ENCODE data around the gene RHOBTB3.
A peak's percentile ranks its signal among the peaks of the same experiment; 100 is the strongest.

Gene RHOBTB3

DNA sequence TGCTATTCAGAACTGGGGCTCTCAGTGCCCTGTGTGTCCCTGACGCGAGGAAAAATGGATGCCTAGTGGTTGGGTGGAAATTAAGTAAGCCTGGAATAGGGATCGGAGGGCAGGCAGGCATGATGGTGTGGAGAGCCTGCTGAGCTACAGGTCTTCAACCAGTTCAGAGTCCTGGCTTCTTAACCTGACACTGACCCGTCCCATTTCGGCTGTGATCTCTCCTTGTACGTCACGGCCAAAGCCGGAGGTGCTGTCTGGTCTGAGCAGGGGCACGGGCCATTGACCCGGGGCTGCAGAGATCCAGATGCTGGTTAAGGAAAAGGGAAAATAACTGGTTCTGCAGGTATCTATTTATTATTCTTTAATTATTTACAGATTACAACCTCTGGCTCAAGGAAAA is 27.9 kb downstream of the RHOBTB3 start:
- Histone ChIP-seq H3K9me3 (ENCODE audit: control insufficient read depth in 1 of 2, low read length in 2 of 2) (no peaks in the 10 kb centered on the region), H3K27ac (ENCODE audit: low read length) (no peak overlapping the region), H3K4me1 (ENCODE audit: control insufficient read depth in 1 of 2, insufficient read depth in 2 of 2, low read length in 2 of 2) (peaks cover 4 to 18% of the 10 kb centered on the region in 2 donors), H3K4me3 (ENCODE audit: low read depth in 1 of 2, low read length in 2 of 2) (no peak overlapping the region), H3K36me3 (ENCODE audit: control insufficient read depth in 1 of 2, insufficient read depth in 2 of 2, low read length in 2 of 2) (peaks cover 9 to 13% of the 10 kb centered on the region in 2 donors), H3K27me3 (ENCODE audit: low read depth, low read length) (no peaks in the 10 kb centered on the region)

DNA sequence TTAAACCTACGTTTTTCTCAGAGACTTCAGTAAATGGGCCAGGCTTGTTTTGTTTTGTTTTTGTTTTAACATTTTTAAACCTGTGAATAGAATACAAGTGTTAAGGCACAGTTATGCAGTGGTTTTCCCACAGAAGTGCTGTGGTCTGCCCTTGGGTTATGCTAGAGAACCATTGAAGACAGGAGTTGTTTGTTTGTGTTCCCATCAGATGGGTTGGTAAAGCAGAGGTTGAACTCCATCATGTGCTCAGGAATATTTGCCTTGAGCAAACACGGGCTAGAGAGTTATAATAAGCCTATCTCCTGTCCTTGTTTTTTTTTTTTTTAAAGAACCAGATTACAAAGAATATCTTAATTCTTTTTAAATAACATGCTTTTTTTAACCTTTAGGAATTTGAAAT is 28.5 kb downstream of the RHOBTB3 start:
- H3K36me3 ChIP-seq (ENCODE audit: control insufficient read depth in 1 of 2, insufficient read depth in 2 of 2, low read length in 2 of 2), result peaks cover 9 to 13% of the 10 kb centered on the region in 2 donors
- H3K27me3 ChIP-seq (ENCODE audit: low read depth, low read length), result no peaks in the 10 kb centered on the region
- H3K27ac ChIP-seq (ENCODE audit: low read length), result peak overlapping the region; percentile 24
- H3K4me3 ChIP-seq (ENCODE audit: low read depth in 1 of 2, low read length in 2 of 2), result no peak overlapping the region
- no peaks in the 10 kb centered on the region for H3K9me3 ChIP-seq (ENCODE audit: control insufficient read depth in 1 of 2, low read length in 2 of 2)
- peaks cover 4 to 18% of the 10 kb centered on the region in 2 donors for H3K4me1 ChIP-seq (ENCODE audit: control insufficient read depth in 1 of 2, insufficient read depth in 2 of 2, low read length in 2 of 2)

DNA sequence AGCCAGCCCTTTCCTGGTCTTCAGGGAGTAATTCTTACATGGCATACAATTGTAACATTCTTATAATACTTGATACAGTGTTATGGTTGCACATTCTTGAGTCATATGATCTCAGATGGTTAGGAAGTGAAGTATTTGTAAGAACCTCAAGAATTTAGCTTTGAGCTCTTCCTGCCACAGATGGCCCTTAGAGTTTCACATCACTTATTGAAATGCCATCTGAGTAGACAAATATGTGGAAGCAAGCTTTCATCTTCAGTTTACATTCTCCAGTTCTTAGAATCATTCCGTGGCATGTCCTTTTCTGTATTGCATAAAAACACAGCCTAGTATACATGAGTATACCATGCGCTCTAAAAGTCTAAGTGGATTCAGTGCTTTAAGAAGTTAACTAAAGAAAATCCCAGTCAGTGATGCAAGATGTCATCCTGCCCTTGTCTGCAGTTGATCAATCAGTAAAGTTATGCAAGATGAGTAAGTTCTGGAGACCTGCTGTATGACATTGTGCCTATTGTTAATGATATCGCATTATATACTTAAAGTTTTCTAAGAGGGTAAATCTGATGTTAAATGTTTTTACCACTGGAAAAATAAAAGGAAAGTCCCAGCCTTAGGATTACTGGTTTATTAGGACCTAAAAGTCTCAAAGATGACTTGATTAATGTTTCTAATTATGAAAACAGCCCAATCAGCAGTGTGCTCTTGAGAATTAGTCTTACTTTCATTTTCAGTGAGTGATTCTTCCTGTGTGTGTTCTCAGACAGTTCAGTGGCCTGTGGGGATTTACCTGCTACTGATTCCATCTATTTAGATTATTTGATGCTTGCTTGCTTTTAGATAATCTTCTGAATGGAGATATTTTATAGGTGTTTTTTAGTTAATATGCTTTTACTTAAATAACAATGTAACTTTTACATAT is 29.4 kb downstream of the RHOBTB3 start:
- H3K36me3 ChIP-seq (ENCODE audit: control insufficient read depth in 1 of 2, insufficient read depth in 2 of 2, low read length in 2 of 2), result peaks cover 10% of the 10 kb centered on the region in 2 donors
- H3K4me3 ChIP-seq (ENCODE audit: low read depth in 1 of 2, low read length in 2 of 2), result peak overlapping the region in 1 of 2 donors; percentile 11
- H3K27me3 ChIP-seq (ENCODE audit: low read depth, low read length), result no peaks in the 10 kb centered on the region
- H3K4me1 ChIP-seq (ENCODE audit: control insufficient read depth in 1 of 2, insufficient read depth in 2 of 2, low read length in 2 of 2), result peaks cover 4 to 18% of the 10 kb centered on the region in 2 donors
- H3K27ac ChIP-seq (ENCODE audit: low read length), result peak overlapping the region; percentile 24
- H3K9me3 ChIP-seq (ENCODE audit: control insufficient read depth in 1 of 2, low read length in 2 of 2), result no peaks in the 10 kb centered on the region

DNA sequence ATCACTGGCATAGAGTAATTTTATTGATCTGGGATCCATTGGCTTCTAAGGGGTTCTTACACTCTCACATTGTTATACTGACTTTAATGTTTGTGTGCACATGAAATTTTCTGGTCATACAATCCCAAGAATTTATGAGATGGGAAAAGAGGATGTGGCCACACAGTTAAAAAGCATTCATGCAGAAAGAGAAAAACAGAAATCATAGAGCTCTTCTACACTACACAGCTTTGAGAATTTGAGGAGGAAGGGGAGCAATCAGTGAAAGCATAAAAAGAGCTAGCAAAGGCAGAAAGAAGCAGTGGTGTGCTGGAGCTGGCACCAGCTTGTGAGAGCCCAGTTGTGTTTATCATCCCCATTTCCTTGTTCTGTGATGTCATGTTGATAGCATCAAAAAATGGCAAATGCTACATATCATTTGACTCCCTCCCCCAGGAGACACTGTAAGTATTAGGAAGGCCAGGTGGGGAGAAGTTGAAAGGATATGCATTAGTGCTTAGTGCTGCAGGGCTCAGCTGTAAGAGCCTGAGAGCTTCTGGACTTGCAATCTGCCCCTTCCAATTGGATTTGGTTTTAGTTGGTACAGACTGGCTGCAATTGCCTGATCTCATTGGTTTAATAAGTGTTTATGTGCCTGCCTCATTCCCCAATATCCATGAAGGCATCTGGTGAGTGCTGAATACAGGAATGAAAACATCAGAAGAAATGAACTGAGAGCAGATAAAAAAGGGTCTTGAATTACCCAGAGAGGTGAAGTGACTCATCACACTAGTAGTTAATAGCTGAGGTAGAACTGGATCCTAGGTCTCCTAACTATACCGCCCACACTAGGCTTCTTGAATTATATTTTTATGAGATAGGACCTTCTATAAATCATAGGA is 30.9 kb downstream of the RHOBTB3 start:
- no peaks in the 10 kb centered on the region for H3K27me3 ChIP-seq (ENCODE audit: low read depth, low read length)
- no peak overlapping the region for H3K27ac ChIP-seq (ENCODE audit: low read length)
- H3K4me3 ChIP-seq (ENCODE audit: low read depth in 1 of 2, low read length in 2 of 2), result no peak overlapping the region
- H3K9me3 ChIP-seq (ENCODE audit: control insufficient read depth in 1 of 2, low read length in 2 of 2), result no peaks in the 10 kb centered on the region
- H3K4me1 ChIP-seq (ENCODE audit: control insufficient read depth in 1 of 2, insufficient read depth in 2 of 2, low read length in 2 of 2), result peaks cover 4 to 18% of the 10 kb centered on the region in 2 donors
- H3K36me3 ChIP-seq (ENCODE audit: control insufficient read depth in 1 of 2, insufficient read depth in 2 of 2, low read length in 2 of 2), result peaks cover 4 to 8% of the 10 kb centered on the region in 2 donors

DNA sequence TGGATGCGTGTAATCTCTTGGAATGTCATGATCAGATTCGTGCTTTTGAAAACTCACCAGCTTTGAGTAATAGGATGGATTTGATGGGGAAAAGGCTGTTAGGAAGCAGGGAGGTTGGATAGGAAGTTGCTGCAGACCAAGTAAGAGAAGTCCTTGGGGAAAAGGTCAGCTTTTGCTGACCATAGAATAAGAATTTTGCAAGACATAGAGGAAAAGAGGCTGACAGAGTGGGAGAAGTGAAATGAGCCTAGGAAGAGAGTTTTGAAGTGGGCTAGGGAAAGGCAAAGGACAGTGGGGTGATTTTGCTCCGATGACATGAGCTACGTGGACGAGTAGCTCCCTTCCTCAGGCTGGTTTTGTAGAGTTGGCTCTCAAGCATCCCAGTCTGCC is 31.5 kb downstream of the RHOBTB3 start:
- Histone ChIP-seq H3K4me3 (ENCODE audit: low read depth in 1 of 2, low read length in 2 of 2) (no peak overlapping the region), H3K4me1 (ENCODE audit: control insufficient read depth in 1 of 2, insufficient read depth in 2 of 2, low read length in 2 of 2) (peaks cover 4 to 18% of the 10 kb centered on the region in 2 donors), H3K27me3 (ENCODE audit: low read depth, low read length) (no peaks in the 10 kb centered on the region), H3K27ac (ENCODE audit: low read length) (no peak overlapping the region), H3K9me3 (ENCODE audit: control insufficient read depth in 1 of 2, low read length in 2 of 2) (no peaks in the 10 kb centered on the region), H3K36me3 (ENCODE audit: control insufficient read depth in 1 of 2, insufficient read depth in 2 of 2, low read length in 2 of 2) (peaks cover 4 to 8% of the 10 kb centered on the region in 2 donors)

DNA sequence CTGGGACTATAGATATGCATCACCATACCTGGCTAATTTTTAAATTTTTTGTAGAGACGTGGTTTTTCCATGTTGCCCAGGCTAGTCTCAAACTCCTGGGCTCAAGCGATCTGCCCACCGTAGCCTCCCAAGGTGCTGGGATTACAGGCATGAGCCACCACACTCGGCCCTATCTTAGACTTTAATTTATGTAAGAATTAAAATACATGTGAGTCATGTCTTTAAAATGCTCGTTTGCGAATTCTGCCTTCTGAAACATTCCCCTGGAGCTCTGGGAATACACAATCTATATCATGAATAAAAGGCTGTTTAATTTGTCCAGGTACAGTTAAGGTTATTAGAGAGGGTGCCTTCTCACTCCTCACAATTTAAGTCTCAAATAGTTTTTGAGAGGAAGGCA is 32.8 kb downstream of the RHOBTB3 start:
- no peaks in the 10 kb centered on the region for H3K27me3 ChIP-seq (ENCODE audit: low read depth, low read length)
- H3K27ac ChIP-seq (ENCODE audit: low read length), result no peak overlapping the region
- H3K4me1 ChIP-seq (ENCODE audit: control insufficient read depth in 1 of 2, insufficient read depth in 2 of 2, low read length in 2 of 2), result peaks cover 4 to 14% of the 10 kb centered on the region in 2 donors
- no peaks in the 10 kb centered on the region for H3K9me3 ChIP-seq (ENCODE audit: control insufficient read depth in 1 of 2, low read length in 2 of 2)
- H3K36me3 ChIP-seq (ENCODE audit: control insufficient read depth in 1 of 2, insufficient read depth in 2 of 2, low read length in 2 of 2), result peaks cover 5 to 9% of the 10 kb centered on the region in 2 donors
- no peak overlapping the region for H3K4me3 ChIP-seq (ENCODE audit: low read depth in 1 of 2, low read length in 2 of 2)

DNA sequence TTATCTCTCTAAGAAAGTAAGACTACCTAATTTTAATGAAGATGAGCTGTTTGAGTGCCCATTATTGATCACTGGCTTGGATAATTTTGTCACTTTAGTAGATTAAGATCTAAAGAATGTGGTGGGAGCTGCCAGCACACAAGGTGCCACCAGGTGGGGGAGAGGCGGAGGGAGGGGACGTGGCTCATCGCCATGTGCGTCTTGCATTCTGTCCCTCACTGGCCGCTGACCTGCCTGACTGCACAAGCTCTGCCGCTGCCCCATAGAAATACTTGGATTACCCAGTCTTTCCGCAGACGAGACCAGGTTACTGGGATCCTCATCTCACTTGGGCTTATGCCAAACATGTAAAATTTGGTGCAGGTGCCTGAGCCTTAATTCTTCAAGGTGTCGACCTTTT is 37.6 kb downstream of the RHOBTB3 start:
- H3K4me3 ChIP-seq (ENCODE audit: low read depth in 1 of 2, low read length in 2 of 2), result no peak overlapping the region
- H3K27me3 ChIP-seq (ENCODE audit: low read depth, low read length), result no peaks in the 10 kb centered on the region
- no peak overlapping the region for H3K27ac ChIP-seq (ENCODE audit: low read length)
- peaks cover 0 to 8% of the 10 kb centered on the region in 2 donors for H3K4me1 ChIP-seq (ENCODE audit: control insufficient read depth in 1 of 2, insufficient read depth in 2 of 2, low read length in 2 of 2)
- no peaks in the 10 kb centered on the region for H3K9me3 ChIP-seq (ENCODE audit: control insufficient read depth in 1 of 2, low read length in 2 of 2)
- peaks cover 11 to 15% of the 10 kb centered on the region in 2 donors for H3K36me3 ChIP-seq (ENCODE audit: control insufficient read depth in 1 of 2, insufficient read depth in 2 of 2, low read length in 2 of 2)

DNA sequence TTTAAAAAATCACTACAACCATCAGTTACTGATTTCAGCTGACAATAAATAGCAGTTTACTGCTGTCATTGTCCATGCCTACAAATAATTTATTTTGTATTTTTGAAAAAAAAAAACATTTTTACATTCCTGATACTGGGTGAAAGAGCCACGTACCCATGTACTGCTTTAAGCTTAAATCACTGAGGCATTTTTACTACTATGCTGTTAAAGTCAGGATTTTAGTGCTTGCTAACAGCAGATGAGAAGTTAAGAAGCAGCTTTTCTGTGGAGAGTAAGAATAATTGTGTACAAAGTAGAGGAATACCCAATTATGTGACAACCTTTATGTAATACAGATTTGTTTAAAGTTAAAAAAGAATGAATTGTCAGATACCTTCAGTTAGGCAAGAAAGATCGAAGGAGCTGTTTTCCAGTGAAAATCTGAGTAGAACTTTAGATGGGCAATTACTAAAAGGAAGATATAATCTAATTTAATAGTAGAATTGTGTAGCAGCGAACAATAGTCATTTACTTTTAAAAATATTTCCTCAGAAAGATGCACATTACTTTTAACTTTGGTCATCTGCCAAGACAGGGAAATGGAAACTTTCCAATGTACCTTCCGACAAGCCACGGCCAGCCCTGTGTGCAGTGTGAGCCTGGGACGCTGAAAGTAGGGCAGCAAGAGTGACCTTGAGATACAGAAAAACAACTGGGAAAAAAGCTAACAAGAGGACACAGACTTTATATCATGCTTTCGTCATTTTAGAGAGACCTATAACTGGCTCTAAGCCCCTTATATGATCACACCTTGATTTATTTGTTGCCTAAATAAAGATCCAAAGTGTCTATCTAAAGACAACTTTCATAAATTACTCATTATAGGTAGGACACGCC is 39.9 kb downstream of the RHOBTB3 start:
- Histone ChIP-seq H3K27me3 (ENCODE audit: low read depth, low read length) (no peaks in the 10 kb centered on the region), H3K27ac (ENCODE audit: low read length) (no peak overlapping the region), H3K9me3 (ENCODE audit: control insufficient read depth in 1 of 2, low read length in 2 of 2) (no peaks in the 10 kb centered on the region), H3K36me3 (ENCODE audit: control insufficient read depth in 1 of 2, insufficient read depth in 2 of 2, low read length in 2 of 2) (peaks cover 11% of the 10 kb centered on the region in 2 donors), H3K4me3 (ENCODE audit: low read depth in 1 of 2, low read length in 2 of 2) (no peak overlapping the region), H3K4me1 (ENCODE audit: control insufficient read depth in 1 of 2, insufficient read depth in 2 of 2, low read length in 2 of 2) (peaks cover 0 to 8% of the 10 kb centered on the region in 2 donors)

DNA sequence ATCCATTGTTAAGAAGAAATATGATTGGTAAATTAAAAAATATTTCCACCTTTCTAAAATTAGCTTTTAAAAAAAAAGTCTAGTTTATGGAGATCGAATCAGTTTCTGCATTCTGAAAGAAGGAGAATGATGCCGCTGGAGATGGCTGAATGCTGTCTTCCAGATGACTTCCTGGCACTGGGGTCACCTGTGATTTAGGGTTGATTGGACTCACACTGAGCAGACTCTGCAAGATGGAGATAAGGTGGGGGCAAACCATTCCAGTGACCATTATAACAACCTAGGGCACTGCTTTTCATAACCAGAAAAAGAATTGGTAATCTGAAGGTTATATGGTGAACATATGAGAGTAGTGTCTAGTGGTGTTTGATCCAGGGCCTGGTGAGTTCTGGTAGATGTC is 40.8 kb downstream of the RHOBTB3 start:
- Histone ChIP-seq H3K27ac (ENCODE audit: low read length) (no peak overlapping the region), H3K36me3 (ENCODE audit: control insufficient read depth in 1 of 2, insufficient read depth in 2 of 2, low read length in 2 of 2) (peaks cover 11% of the 10 kb centered on the region in 2 donors), H3K4me1 (ENCODE audit: control insufficient read depth in 1 of 2, insufficient read depth in 2 of 2, low read length in 2 of 2) (peaks cover 0 to 8% of the 10 kb centered on the region in 2 donors), H3K27me3 (ENCODE audit: low read depth, low read length) (no peaks in the 10 kb centered on the region), H3K9me3 (ENCODE audit: control insufficient read depth in 1 of 2, low read length in 2 of 2) (no peaks in the 10 kb centered on the region), H3K4me3 (ENCODE audit: low read depth in 1 of 2, low read length in 2 of 2) (no peak overlapping the region)

DNA sequence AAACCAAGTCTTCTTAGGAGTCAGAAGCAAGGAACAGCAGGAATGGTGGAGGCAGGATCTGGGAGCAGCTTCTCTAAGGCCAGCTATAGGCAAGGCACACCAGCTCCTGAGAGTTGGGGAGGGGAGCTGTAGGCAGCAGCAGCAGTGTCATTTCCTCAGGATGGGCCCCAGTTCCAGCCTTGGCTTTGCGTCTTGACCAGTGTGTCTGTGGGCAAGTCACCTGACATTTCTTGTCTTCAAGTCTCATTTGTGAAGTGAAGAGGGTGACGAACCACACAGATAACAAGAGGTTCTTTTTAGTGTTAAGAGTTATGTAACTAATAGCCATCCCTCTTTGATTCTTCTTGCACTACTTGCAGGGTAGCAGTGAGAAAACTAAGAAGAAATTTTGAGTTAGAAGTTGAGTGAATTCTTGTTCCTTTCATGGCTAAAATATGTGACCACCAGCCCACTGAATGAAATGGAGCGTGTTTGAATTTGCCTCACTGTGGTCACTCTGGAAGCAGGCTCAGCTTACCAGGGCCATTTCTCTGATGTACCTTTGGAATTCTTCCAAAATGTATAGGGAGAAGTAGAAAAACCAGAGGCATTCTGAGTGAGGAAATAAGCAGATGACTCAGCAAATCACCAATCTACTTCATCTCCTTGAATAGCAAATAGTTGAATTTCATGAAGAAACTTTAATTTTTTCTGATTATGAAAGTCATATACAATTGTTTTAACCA is 42.4 kb downstream of the RHOBTB3 start:
- Histone ChIP-seq H3K27ac (ENCODE audit: low read length) (no peak overlapping the region), H3K9me3 (ENCODE audit: control insufficient read depth in 1 of 2, low read length in 2 of 2) (no peaks in the 10 kb centered on the region), H3K27me3 (ENCODE audit: low read depth, low read length) (no peaks in the 10 kb centered on the region), H3K4me1 (ENCODE audit: control insufficient read depth in 1 of 2, insufficient read depth in 2 of 2, low read length in 2 of 2) (peaks cover 0 to 8% of the 10 kb centered on the region in 2 donors), H3K36me3 (ENCODE audit: control insufficient read depth in 1 of 2, insufficient read depth in 2 of 2, low read length in 2 of 2) (peaks cover 9 to 11% of the 10 kb centered on the region in 2 donors), H3K4me3 (ENCODE audit: low read depth in 1 of 2, low read length in 2 of 2) (no peak overlapping the region)
